Measurements from ENCODE around the gene HACD2.
"Not testable (repeated sequence)": the region's sequence is repeated elsewhere in the genome, so short reads cannot be mapped to it uniquely, and the experiment has no call there.

The HACD2 gene

GRCh38 chr3:123523023-123523412 lies 61.8 kb downstream of the HACD2 start:
- DNase-seq: peak; percentile 27 to 35

DNA sequence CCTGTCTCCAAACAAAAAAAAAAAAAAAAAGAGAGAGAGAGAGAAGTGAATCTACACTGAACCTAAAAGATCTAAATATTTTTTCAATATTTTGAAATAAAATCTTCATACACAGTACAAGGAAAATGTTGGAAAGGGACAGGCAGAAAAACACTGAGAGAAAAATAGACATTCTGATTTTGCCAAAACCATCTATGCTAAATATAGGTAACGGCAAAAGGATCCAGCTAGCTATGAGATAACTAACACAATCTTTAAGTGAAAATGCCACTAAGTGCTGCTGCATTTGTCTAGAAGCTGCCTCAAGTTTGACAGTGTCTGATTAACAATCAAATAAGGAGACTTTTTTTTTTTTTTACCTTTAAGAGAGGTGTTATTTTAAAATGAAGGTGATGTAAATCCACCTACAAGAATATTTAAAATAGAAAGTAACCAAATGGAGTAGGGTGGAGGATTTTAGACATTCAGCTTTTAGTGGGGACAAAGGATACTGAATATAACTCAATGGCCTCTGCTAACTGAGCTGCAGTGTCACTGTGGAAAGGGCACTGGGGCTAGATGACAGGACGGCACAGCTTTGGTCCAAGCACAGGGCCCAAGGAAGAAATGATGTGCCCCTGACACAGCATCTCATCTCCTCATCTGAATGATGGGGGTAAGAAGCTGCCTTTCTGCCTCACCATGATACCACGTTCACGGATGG lies 62.4 kb downstream of the HACD2 start:
- DNase-seq: no peak

DNA sequence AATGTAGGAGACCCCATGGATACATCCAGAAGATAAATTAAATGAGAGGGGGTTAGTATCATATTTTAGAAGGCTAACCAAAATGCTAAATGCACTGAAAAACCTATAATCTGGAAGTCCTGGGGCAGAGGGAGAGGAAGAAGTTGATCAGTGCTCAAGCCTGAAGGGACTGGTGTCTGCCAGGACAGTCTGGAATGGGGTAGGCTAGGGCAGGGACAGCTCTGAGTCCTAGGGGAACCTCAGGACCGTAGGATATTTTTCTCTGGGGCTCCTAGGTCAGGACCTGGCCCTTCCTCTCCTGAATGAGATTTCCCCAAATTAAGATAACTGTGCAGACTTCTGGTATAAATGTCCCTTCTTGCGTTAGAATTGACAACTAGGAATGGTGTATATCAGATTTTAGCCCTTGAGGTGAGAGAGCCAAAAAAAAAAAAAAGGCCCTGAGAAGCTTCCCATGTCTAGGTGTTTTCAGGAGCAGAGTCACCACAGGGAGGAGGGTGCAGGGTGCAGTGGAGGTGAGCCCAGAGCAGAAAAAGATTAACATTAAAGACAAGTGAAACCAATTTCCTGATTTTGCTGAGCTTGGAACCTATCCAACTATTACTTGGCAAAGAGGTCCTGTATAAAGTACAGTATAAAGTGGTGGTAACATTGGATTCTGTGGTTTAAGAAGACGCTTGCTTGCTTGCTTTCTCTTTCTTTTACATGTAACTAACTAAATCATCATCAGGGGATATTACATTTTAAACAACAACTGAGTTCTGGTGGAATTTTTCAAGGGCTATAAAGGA lies 63.5 kb downstream of the HACD2 start:
- no peak for DNase-seq

DNA sequence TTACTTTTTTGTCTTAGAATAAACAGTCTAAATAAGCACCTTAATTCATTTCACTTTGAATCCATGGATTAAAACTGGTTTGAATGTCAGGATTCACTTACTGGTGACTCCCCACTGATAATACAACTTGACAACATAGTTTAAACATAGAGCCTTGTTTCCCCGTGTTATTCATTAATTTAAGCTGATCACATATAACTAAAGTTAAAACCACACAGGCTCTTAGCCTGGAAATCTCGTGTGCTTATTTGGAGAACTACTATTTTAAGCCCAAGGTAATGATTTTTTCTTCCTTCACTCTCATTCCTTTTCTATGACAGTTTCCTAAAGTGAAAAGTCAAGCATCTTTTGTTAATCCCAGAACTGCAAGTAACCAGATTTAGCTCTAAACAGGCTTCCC lies 64.2 kb downstream of the HACD2 start:
- no peak for DNase-seq

GRCh38 chr3:123518892-123519485 lies 65.9 kb downstream of the HACD2 start:
- DNase-seq: no peak

DNA sequence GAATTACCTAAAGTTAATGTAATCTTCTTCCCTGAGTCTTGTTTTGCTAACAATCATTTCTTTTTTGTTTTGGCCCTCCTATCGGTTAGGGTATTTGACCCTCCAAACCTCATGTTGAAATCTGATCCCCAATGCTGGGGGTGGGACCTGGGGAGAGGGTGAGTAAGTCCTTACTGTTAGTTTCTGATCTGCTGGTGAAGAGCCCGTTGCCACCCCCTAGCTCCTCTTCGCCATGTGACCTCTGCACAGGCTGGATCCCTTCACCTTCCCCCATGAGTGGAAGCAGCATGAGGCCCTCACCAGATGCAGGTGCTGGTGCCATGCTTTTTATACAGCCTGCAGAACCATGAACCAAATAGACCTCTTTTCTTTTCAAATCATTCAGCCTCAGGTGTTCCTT lies 73.1 kb downstream of the HACD2 start:
- DNase-seq: no peak

DNA sequence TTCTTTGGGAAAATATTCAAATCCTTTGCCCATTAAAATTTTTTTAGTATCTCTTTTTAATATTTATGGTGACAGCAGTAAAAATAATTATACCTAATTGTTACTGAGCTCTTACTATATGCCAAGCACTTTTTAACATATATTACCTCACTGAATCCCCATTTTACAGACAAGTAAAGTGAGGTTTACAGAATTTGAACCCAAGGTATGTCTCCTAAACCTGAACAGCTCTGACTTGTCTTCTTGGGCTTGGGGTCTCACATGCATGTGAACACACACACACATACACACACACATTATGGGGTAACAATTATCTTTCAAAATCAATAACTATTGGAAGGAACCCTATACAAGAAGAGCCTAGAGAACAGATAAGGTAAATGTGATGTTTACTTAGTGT lies 73.8 kb downstream of the HACD2 start:
- DNase-seq: no peak

- DNase-seq: peak; percentile 12 to 47
Observed at GRCh38 chr3:123508178-123508577, 76.7 kb downstream of the HACD2 start.

DNA sequence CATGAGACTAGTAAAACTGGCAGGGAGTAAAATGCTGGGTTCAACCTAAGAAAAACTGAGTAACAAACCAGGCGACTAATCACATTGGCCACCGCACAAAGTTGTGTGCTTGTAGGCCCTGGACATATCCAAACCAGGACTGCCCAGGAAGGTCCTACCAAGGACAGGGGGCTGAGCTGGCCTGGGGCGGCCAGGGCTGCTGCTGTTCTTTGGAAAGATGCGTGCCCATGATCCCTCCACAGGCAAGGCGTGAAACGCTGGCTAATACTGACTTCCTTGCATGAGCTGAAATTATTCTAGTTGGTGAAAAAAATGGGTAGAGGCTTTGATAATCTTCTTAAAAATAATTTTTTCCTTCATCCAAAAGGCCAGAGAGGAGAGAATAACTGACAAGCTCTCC lies 79.0 kb downstream of the HACD2 start:
- DNase-seq: no peak

DNA sequence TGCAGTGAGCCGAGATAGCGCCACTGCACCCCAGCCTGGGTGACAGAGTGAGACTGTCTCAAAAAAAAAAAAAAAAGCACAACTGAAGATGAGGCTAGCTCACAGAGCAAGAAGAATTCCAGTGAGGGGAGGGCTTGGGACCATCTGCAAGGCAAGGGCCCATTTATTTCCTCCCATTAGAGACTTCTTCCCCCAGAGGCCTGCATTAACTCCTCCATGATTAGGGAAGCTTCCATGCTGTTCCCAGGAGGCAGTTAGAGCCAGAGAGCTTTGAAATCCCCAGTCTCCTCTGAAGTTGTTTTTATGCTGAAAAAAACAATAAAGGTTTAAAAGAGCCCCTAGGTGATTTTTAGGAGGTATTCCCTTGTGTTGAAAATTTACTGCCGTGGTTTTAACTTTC lies 81.7 kb downstream of the HACD2 start:
- no peak for DNase-seq

DNA sequence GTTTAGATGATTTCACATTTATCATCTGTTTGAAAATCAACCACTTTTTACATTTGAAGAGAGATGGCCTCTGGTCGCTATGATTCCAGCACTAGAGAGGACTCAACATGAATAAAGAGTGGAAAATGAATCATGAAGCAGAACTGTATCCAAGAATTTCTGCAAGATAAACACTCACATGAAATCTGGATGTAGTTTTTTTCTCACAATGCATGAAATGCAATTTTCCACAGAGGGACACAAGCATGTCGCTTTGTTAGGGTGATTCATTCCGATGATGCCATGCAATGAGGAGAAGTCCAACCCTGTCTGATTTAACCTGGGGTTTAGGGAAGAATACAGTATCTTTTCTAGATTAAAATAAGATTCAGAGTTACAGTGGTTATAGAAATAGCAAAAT lies 85.5 kb downstream of the HACD2 start:
- no peak for DNase-seq

- no peak for DNase-seq
Observed at GRCh38 chr3:123498761-123499160, 86.1 kb downstream of the HACD2 start.

GRCh38 chr3:123493912-123494311 lies 90.9 kb downstream of the HACD2 start:
- no peak for DNase-seq

DNA sequence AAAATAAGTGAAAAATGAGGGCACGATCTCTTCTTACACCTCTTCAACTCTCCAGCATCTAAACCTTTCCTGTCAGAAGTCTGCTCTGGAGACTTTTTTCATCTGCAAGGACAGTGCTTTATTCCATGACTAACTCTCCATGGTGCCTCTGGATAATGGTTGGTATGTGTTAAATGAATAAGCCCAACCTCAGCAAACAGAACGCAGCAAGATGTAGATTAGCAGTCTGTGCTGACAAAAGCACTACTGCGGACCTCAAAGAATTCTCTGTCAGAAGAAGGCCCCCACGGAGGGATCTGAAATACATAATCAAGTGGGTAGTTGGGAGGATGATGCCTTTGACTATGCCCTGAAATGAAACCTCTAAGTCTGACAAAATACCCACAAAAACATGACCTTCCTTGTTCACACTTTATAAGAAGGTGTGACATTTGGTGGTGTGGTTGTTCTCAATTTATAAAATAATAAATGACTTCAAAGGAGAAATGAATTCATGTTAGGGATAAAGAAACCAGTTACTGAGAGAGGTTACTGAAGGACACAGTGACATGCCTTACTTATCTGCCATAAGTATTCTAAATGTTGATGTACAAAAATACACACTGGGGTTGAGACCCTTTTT lies 92.8 kb downstream of the HACD2 start:
- DNase-seq: no peak

- DNase-seq: peak; percentile 54 to 56
Observed at GRCh38 chr3:123489400-123490004, 95.4 kb downstream of the HACD2 start.

DNA sequence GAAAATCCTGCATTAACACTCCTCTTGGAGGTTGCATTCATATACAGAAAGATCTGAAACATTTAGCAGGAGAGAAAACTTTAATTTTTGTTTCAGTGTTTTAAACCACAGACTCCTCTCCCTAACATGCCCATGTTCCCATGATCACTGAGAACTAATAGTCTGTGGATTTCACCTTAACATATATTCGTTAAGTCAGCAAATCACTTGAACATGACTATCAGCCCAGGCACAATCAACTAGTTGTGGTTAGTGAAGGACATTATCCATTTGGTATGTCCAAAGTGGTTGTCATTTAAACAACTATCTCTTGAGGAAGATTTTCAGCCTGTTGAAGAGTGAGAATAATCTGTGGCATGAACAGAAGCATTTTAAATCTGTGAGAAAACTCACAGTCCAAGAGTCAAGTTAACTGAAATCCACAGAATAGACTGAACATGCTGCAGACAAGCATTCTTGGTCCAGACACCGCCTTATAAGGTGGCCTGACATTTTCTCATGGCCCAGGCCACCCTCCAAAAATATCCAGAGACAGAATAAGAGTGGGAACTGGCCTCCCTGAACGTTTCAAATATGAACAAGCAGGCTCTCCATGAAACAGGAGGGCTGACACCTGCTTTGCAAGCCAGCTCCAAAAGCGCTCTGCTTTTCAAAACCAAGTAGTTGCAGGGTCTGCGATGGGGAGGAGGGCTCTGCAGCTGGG lies 96.1 kb downstream of the HACD2 start:
- no peak for DNase-seq

DNA sequence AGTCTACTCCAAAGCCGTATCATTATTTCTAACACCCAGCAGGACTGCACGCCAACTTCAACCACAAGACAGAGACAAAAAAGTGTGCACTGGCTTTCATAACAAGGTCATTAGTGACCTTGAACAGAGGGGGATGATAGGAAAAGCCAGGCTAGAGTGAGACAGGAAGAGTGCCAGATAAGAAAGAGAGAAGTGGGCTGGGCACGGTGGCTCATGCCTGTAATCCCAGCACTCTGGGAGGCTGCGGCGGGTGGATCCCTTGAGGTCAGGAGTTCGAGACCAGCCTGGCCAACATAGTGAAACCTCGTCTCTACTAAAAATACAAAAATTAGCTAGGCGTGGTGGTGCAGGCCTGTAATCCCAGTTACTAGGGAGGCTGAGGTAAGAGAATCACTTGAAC lies 97.8 kb downstream of the HACD2 start:
- not testable (repeated sequence) for DNase-seq

DNA sequence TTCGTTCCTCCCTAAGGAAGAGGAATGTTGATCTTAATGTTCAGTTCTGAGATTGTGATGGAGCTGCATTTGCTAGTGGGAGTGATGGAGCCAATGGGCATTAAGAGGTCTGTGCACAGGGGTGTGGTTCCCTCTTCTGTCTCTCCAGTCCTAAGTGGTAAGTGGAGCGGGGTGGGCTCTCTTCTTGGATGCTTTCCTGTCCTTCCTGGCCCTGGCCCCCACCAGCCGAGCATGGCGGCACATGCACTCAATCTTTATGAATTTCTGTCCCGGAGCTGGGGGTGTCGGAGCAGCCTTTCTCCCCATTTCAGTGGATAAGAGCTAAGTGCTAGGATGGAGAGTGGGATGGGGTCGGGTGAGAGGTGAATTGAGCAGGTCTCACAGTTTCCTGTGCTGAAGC lies 98.4 kb downstream of the HACD2 start:
- DNase-seq: no peak

DNA sequence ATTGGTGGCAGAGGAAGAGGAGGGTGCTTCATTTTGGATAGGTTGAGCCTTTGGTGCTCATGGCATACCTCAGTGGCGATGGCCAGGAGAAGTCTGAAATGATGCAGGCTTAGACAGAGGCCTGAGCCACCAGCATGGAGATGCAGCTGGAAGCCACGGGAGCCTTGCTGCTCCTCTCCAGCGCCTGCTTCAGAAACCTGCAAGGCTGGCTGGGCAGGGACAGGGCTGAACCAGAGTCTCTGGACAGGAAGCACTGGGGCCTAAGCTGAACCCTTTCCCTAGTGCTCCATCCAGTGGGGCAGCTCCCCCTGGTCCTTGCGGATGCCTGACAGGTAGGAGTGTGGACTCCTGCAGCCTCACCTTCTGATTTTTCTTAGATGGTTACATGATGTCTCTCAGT lies 99.3 kb downstream of the HACD2 start:
- DNase-seq: no peak

DNA sequence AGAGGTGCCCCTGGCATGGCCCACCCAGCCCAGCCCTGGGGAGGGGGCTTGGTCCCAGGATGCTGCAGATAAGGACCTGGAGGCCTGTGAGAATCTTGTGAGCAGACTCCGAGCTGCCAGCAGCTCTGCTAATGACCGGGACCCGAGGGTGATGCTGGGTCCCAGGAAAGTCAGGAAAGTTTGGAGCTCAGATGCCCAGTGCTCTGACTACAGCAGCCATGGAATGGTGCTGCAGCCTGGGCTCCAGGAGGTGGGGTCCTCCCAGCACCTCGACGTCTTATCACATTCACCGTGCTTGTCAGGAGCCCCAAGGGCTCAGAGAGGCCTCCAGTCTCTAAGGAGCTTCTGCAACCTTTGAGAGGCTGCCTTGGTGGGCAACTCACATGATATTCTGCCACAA lies 101.7 kb downstream of the HACD2 start:
- no peak for DNase-seq

DNA sequence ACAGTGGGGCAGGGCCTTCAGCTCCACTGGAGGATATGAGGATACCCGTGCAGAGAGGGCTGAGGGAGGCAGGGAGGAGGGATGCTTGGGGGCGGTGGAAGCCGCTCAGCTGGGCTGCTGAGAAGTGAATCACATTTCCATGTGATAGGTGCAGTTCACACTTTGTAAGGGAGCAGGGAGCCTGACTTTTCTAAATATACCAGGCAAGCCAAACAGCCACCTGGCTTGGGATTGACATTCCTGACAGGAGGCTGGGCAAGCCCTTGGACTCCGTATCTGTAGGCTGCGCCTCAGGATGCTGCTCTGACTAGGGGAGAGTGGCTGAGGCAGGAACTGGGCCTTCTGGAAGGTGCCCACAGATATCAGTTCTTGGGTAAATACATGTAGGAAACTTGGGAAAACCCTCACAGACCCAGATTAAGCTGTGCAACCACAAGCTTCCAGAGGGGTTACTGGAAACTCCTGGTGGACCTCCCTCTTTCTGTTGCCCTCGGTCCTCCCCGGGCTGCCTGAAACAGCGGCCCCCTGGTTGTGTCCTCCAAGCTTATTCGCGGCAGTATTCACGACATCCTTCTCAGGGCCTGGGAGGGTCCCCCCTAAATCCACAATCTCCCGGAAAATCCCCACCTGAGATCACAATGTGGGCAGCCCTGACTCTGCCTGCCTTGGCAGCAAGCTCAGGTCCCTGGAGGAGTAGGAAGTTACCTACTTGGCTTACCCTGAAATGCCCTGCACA lies 103.0 kb downstream of the HACD2 start:
- DNase-seq: no peak

- DNase-seq: no peak
Observed at GRCh38 chr3:123481071-123481470, 103.8 kb downstream of the HACD2 start.

Measured in inflammatory macrophage (primary cell).